HG02623 (cell line): Measurements from ENCODE around the gene HNRNPA2B1.
"Not testable (repeated sequence)": the region's sequence is repeated elsewhere in the genome, so short reads cannot be mapped to it uniquely, and the experiment has no call there.

Experiments
- ATAC-seq: cut with Tn5 transposase; IDR thresholded peaks from one replicate; pipeline ENCODE4 v1.9.1; 2021; ENCODE audit warnings: moderate library complexity; ENCODE audit not compliant: unreplicated experiment

HNRNPA2B1 gene

GRCh38 chr7:26147646-26148306 is 52.8 kb downstream of the HNRNPA2B1 start:
- ATAC-seq, result not testable (repeated sequence)

GRCh38 chr7:26147030-26147429 is 53.5 kb downstream of the HNRNPA2B1 start:
- no peak for ATAC-seq

DNA sequence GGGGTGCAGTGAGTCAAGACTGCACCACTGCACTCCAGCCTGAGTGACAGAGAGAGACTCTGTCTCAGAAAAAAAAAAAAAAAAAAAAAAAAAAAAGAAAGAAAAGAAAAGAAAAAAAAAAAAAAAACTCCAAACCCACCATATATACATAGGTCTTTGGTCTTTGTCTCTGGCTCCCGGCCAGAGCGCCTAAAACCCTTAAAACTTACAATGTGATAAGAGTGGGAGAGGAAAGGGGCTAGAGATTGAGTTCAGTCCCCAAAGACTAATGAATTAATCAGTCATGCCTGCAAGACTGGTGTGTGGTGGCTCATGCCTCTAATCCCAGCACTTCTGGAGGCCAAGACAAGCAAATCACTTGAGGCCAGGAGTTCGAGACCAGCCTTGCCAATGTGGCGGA is 55.3 kb downstream of the HNRNPA2B1 start:
- ATAC-seq, result no peak

- ATAC-seq, result no peak
Measured at GRCh38 chr7:26144184-26145080, 56.1 kb downstream of the HNRNPA2B1 start.

- no peak for ATAC-seq
Measured at GRCh38 chr7:26143298-26144048, 57.1 kb downstream of the HNRNPA2B1 start.

- ATAC-seq, result no peak
Measured at GRCh38 chr7:26141077-26141476, 59.5 kb downstream of the HNRNPA2B1 start.

DNA sequence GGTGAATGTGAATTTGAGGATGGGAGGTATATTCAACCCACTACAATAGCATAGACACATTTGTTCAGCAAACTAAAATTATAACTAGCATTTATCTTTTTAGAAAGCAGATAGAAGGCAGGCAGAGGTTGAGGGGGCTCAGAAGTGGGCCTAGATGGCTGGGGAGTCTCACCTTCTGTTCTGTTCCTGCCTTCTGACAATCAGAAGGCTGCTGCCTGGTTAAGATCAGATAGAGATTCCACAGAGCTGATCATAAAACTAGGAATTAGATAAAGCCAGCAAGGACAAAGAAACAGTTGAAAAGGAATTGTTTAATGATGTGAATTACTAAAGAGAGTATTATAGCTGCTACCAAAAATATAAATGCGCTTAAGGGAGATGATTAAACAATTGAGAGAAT is 60.2 kb downstream of the HNRNPA2B1 start:
- no peak for ATAC-seq
